K562 (cell line): ENCODE data around the gene LSR. TPM values are rescaled to one million over a fixed set of nuclear protein-coding genes. Genes with fewer than 3 reads are reported as not detected.

Source experiments
- BHLHE40 ChIP-seq: IDR thresholded peaks from 2 replicates; pipeline ENCODE4 v1.6.1; 2011; ENCODE audit warnings: low read length, improper control_type of control experiment
- CBFA2T3 ChIP-seq: fragments of 450-650 bp; IDR thresholded peaks from 2 replicates; pipeline ENCODE4 v1.6.1; 2017
- CHD2 ChIP-seq: IDR thresholded peaks from 2 replicates; pipeline ENCODE4 v1.6.1; 2011; ENCODE audit warnings: low read depth, low read length
- DIDO1 ChIP-seq: fragments of 450-650 bp; IDR thresholded peaks from 2 replicates; pipeline ENCODE4 v1.6.1; 2016; ENCODE audit warnings: low read depth, missing biosample characterization, missing genetic modification characterization
- ELF4 ChIP-seq: fragments of 450-650 bp; formaldehyde crosslinking; IDR thresholded peaks from 2 replicates; pipeline ENCODE4 v1.4.0; 2022; ENCODE audit warnings: missing genetic modification characterization
- GTF3C2 ChIP-seq: IDR thresholded peaks from 3 replicates; pipeline ENCODE4 v1.6.1; 2011; ENCODE audit warnings: borderline replicate concordance, mild to moderate bottlenecking, moderate library complexity; ENCODE audit not compliant: insufficient read length; ENCODE audit errors: extremely low read depth
- HDAC6 ChIP-seq: IDR thresholded peaks from 2 replicates; pipeline ENCODE4 v1.6.1; 2012; ENCODE audit warnings: low read depth, mild to moderate bottlenecking, control low read depth, inconsistent platforms, low read length, moderate library complexity
- HDGF ChIP-seq: fragments of 450-650 bp; IDR thresholded peaks from 2 replicates; pipeline ENCODE4 v1.6.1; 2016
- HMG20A ChIP-seq: fragments of 450-650 bp; formaldehyde crosslinking; conservative IDR thresholded peaks from 2 replicates; pipeline ENCODE4 v1.4.0; 2020; ENCODE audit warnings: mild to moderate bottlenecking, mixed read lengths
- HNRNPK ChIP-seq: fragments of 200-400 bp; formaldehyde crosslinking; IDR thresholded peaks from one replicate; pipeline ENCODE4 v1.6.1; 2018; ENCODE audit warnings: mild to moderate bottlenecking, low read depth, low read length; ENCODE audit not compliant: poor library complexity, severe bottlenecking
- NR1H2 ChIP-seq: sonication (generic); formaldehyde crosslinking; IDR thresholded peaks from 2 replicates; pipeline ENCODE4 v1.4.0; 2020; ENCODE audit warnings: mild to moderate bottlenecking, missing genetic modification reagents
- POLR2G ChIP-seq: fragments of 200-400 bp; formaldehyde crosslinking; IDR thresholded peaks from 2 replicates; pipeline ENCODE4 v1.6.1; 2017; ENCODE audit warnings: low read depth, mild to moderate bottlenecking, antibody characterized with exemption, low read length, moderate library complexity
- POLR2H ChIP-seq: IDR thresholded peaks from 2 replicates; pipeline ENCODE4 v1.6.1; 2016; ENCODE audit warnings: missing genetic modification characterization, low read depth, mild to moderate bottlenecking, control low read depth, missing compliant biosample characterization, moderate library complexity
- SIN3A ChIP-seq, 2 experiments: fragments of 150-350 bp in 1 of 2; IDR thresholded peaks; 2 replicates each; pipeline ENCODE4 v1.6.1; 2011 to 2016; ENCODE audit warnings: borderline replicate concordance in 2 of 2, low read depth in 2 of 2, low read length in 2 of 2, mild to moderate bottlenecking in 2 of 2, moderate library complexity in 2 of 2; ENCODE audit not compliant: control insufficient read depth in 1 of 2
- SRF ChIP-seq, 2 experiments: fragments of 250-450, 450-650 bp in 1 of 2; sonication (Bioruptor Pico) in 1 of 2; sonication (generic) in 1 of 2; formaldehyde crosslinking; IDR thresholded peaks; 2 replicates each; pipeline versions ENCODE4 v1.5.0 to v1.5.1; 2020 to 2022; ENCODE audit warnings: mild to moderate bottlenecking in 1 of 2, missing genetic modification reagents in 1 of 2
- TBL1XR1 ChIP-seq, 2 experiments: IDR thresholded peaks; 2 replicates each; pipeline ENCODE4 v1.6.1; 2012; ENCODE audit warnings: improper control_type of control experiment in 2 of 2, low read length in 2 of 2, mild to moderate bottlenecking in 1 of 2
- TEAD4 ChIP-seq, 2 experiments: sonication (generic) in 1 of 2; formaldehyde crosslinking in 1 of 2; IDR thresholded peaks; 2 replicates each; pipeline versions ENCODE4 v1.6.1 to v1.8.0; 2012 to 2022; ENCODE audit warnings: borderline replicate concordance in 1 of 2, inconsistent platforms in 1 of 2, low read length in 1 of 2, mild to moderate bottlenecking in 1 of 2, missing genetic modification reagents in 1 of 2
- THRAP3 ChIP-seq: fragments of 450-650 bp; IDR thresholded peaks from 2 replicates; pipeline ENCODE4 v1.6.1; 2016; ENCODE audit warnings: mild to moderate bottlenecking, inconsistent platforms, borderline replicate concordance
- UBTF ChIP-seq, 2 experiments: IDR thresholded peaks; 2 replicates each; pipeline ENCODE4 v1.6.1; 2012; ENCODE audit warnings: improper control_type of control experiment in 2 of 2, low read depth in 2 of 2, low read length in 2 of 2, borderline replicate concordance in 1 of 2
- ZKSCAN1 ChIP-seq: fragments of 150-350 bp; IDR thresholded peaks from 2 replicates; pipeline ENCODE4 v1.6.1; 2016; ENCODE audit warnings: low read depth, low read length
- ZNF274 ChIP-seq: IDR thresholded peaks from 2 replicates; pipeline ENCODE4 v1.6.1; 2011; ENCODE audit warnings: low read depth, mild to moderate bottlenecking, low read length, moderate library complexity, borderline replicate concordance
- ZNF3 ChIP-seq: fragments of 250-450 bp; sonication (Bioruptor Pico); IDR thresholded peaks from 2 replicates; pipeline ENCODE4 v1.5.0; 2021; ENCODE audit warnings: mild to moderate bottlenecking, moderate library complexity
- ZNF316 ChIP-seq: fragments of 450-650 bp; IDR thresholded peaks from 2 replicates; pipeline ENCODE4 v1.6.1; 2016
- ZNF76 ChIP-seq: fragments of 250-450 bp; sonication (Bioruptor Pico); IDR thresholded peaks from 2 replicates; pipeline ENCODE4 v1.4.0; 2020; ENCODE audit warnings: mild to moderate bottlenecking, moderate library complexity, borderline replicate concordance
- polyA plus RNA-seq, 8 experiments: library from polyadenylated mRNA; depleted of rRNA in 4 of 8; stranded (reverse) in 5 of 8; unstranded in 3 of 8; fragments of >200 nt; fragmentation: Nextera tagmentation in 2 of 8; fragmentation: Illumina TruSeq in 1 of 8; extraction: Ambion mirVana in 2 of 8; extraction: Trizol in 1 of 8; gene quantifications; 2 replicates each; pipeline versions ENCODE4 v1.2.1 to v1.2.3, GENCODE V29; 2011 to 2014; ENCODE audit warnings: inconsistent platforms in 1 of 8, missing spikeins in 1 of 8
- total RNA-seq, 7 experiments: library from RNA; depleted of rRNA in 6 of 7; stranded (reverse); fragments of >200 nt in 6 of 7; fragmentation: Illumina TruSeq in 2 of 7; extraction: Trizol in 2 of 7; gene quantifications; 2 replicates each; pipeline versions ENCODE4 v1.2.1 to v1.2.3, GENCODE V29; 2011 to 2021; ENCODE audit warnings: low replicate concordance in 1 of 7

LSR gene
- total and polyA plus RNA-seq, 9 of the 15 experiments (the other 6 are each of a cell fraction or from before 2014, with no cell fraction given) = 0.44 to 87.9 (median 28.0) TPM

GRCh38 chr19:35306473-35307246 is 57.9 kb downstream of the LSR start (continued):
- TF ChIP-seq GTF3C2 (no peak), HDAC6 (no peak), ZKSCAN1 (no peak), ZNF274 (no peak), ELF4 (CRISPR knock-in tag) (no peak), HDGF (peak; percentile 90; the same call in 1 of the 2 replicates), ZNF76 (no peak), CHD2 (no peak), TBL1XR1 (IDR thresholded peaks at IDR 0.05; ENCODE audit: low read length in 2 of 2) (no peak), ZNF316 (no peak), THRAP3 (0 out of 2 replicates have a peak, but pooled peaks have one; percentile 57), NR1H2 (no peak), SIN3A (IDR thresholded peaks at IDR 0.05; ENCODE audit: borderline replicate concordance in 2 of 2, control insufficient read depth in 1 of 2, low read depth in 2 of 2, low read length in 2 of 2) (no peak), SRF (CRISPR knock-in tag; IDR thresholded peaks at IDR 0.05) (no peak), CBFA2T3 (no peak), HNRNPK (no peak), HMG20A (CRISPR knock-in tag) (no peak), POLR2H (tag) (no peak), POLR2G (no peak), BHLHE40 (no peak; the same call in 1 of the 2 replicates), ZNF3 (CRISPR knock-in tag) (no peak), TEAD4 (IDR thresholded peaks at IDR 0.05; ENCODE audit: low read length) (no peak), TEAD4 (CRISPR knock-in tag; IDR thresholded peaks at IDR 0.05; ENCODE audit: borderline replicate concordance) (no peak), UBTF (IDR thresholded peaks at IDR 0.05; ENCODE audit: borderline replicate concordance in 1 of 2, low read depth in 2 of 2, low read length in 2 of 2) (no peak), DIDO1 (no peak)
